ENCODE measurements around the gene NHEJ1.

GRCh38 chr2:219056896-219057708 is 103.5 kb downstream of the NHEJ1 start:
- TF ChIP-seq, protein P1, sequence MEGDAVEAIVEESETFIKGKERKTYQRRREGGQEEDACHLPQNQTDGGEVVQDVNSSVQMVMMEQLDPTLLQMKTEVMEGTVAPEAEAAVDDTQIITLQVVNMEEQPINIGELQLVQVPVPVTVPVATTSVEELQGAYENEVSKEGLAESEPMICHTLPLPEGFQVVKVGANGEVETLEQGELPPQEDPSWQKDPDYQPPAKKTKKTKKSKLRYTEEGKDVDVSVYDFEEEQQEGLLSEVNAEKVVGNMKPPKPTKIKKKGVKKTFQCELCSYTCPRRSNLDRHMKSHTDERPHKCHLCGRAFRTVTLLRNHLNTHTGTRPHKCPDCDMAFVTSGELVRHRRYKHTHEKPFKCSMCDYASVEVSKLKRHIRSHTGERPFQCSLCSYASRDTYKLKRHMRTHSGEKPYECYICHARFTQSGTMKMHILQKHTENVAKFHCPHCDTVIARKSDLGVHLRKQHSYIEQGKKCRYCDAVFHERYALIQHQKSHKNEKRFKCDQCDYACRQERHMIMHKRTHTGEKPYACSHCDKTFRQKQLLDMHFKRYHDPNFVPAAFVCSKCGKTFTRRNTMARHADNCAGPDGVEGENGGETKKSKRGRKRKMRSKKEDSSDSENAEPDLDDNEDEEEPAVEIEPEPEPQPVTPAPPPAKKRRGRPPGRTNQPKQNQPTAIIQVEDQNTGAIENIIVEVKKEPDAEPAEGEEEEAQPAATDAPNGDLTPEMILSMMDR (IDR thresholded peaks at IDR 0.05) = no peak
- TF ChIP-seq POLR2A (IDR thresholded peaks at IDR 0.05) (no peak), POLR2AphosphoS5 (IDR thresholded peaks at IDR 0.05) (no peak)
